Loucy (cell line): Measurements from ENCODE around the gene SLC25A12.

ENCODE experiments used
- CTCF ChIP-seq: fragments of 200-600 bp; sonication (generic); conservative IDR thresholded peaks from 2 replicates; pipeline ENCODE4 v1.5.1; 2014; ENCODE audit warnings: mild to moderate bottlenecking, antibody characterized with exemption, low read length
- EZH2phosphoT487 ChIP-seq: fragments of 200-600 bp; IDR thresholded peaks from 2 replicates; pipeline ENCODE4 v1.6.1; 2018; ENCODE audit warnings: antibody characterized with exemption, mild to moderate bottlenecking, moderate library complexity, borderline replicate concordance

GRCh38 chr2:171814883-171815282 lies 79.2 kb downstream of the SLC25A12 start:
- TF ChIP-seq CTCF (no peak), EZH2phosphoT487 (no peak)
